Cerebellar nuclear complex (tissue), 1 donor: Measurements from ENCODE around the gene TYRO3.

Source experiments
- DNase-seq, 2 experiments: peaks; one replicate each; lab custom pipeline; 2025; lab: John Stamatoyannopoulos, UW

Gene TYRO3

GRCh38 chr15:41558400-41559238 is at the start of gene TYRO3:
TYRO3 (plus strand) TSS chr15:41559212; CDS start chr15:41559258, 46 bp downstream.
- no peak for DNase-seq

- no peak for DNase-seq
These were observed 48.3 kb upstream of the TYRO3 start for GRCh38 chr15:41510728-41511127.

GRCh38 chr15:41511331-41511898 is 47.6 kb upstream of the TYRO3 start:
- DNase-seq, result no peak

- DNase-seq, result no peak
These were observed 47.1 kb upstream of the TYRO3 start for GRCh38 chr15:41511899-41512369.

GRCh38 chr15:41512512-41512939 is 46.5 kb upstream of the TYRO3 start:
- no peak for DNase-seq

- no peak for DNase-seq
These were observed 46.0 kb upstream of the TYRO3 start for GRCh38 chr15:41512940-41513505.

GRCh38 chr15:41513506-41514227 is 45.3 kb upstream of the TYRO3 start, which contains the start of gene LTK:
LTK (minus strand) TSS chr15:41513827; CDS start chr15:41513709, 118 bp downstream.
- no peak for DNase-seq

GRCh38 chr15:41517895-41518449 is 41.0 kb upstream of the TYRO3 start:
- no peak for DNase-seq

GRCh38 chr15:41520636-41521035 is 38.4 kb upstream of the TYRO3 start:
- no peak for DNase-seq

GRCh38 chr15:41521614-41522013 is 37.4 kb upstream of the TYRO3 start:
- no peak for DNase-seq

- DNase-seq, result no peak
These were observed 35.9 kb upstream of the TYRO3 start for GRCh38 chr15:41523097-41523496.

GRCh38 chr15:41530363-41530956 is 28.6 kb upstream of the TYRO3 start:
- DNase-seq, result no peak

GRCh38 chr15:41535544-41535943 is 23.5 kb upstream of the TYRO3 start:
- DNase-seq, result no peak

- DNase-seq, result no peak
These were observed 22.1 kb upstream of the TYRO3 start for GRCh38 chr15:41536866-41537265.

- DNase-seq, result no peak
These were observed 15.5 kb upstream of the TYRO3 start for GRCh38 chr15:41543521-41543870.

- DNase-seq, result no peak
These were observed 14.4 kb upstream of the TYRO3 start for GRCh38 chr15:41544650-41545015.

- DNase-seq, result no peak
These were observed 13.8 kb upstream of the TYRO3 start for GRCh38 chr15:41545218-41545617.

- no peak for DNase-seq
These were observed 11.9 kb upstream of the TYRO3 start for GRCh38 chr15:41546851-41547786.

- DNase-seq, result no peak
These were observed 8.8 kb upstream of the TYRO3 start for GRCh38 chr15:41550066-41550775.

- DNase-seq, result no peak
These were observed 5.3 kb upstream of the TYRO3 start for GRCh38 chr15:41553731-41554130.
